Fibroblast of skin of right quadriceps (primary cell): ENCODE results near the gene AFAP1L1.
A peak's percentile ranks its signal among the peaks of the same experiment; 100 is the strongest.

Experiments used
- DNase-seq: peaks from one replicate; pipeline ENCODE4 v3.0.0-alpha.2; 2013

Gene AFAP1L1

GRCh38 chr5:149271716-149272563, at the start of gene AFAP1L1:
Gene AFAP1L1, plus strand, starts transcription at chr5:149271859. Its CDS starts 110 bp downstream, at chr5:149271969.
- no peak for DNase-seq

- no peak for DNase-seq
Measured at GRCh38 chr5:149223081-149223848, 48.4 kb upstream of the AFAP1L1 start.

- DNase-seq: no peak
Measured at GRCh38 chr5:149224282-149224681, 47.4 kb upstream of the AFAP1L1 start.

GRCh38 chr5:149227168-149227826, 44.4 kb upstream of the AFAP1L1 start:
- DNase-seq: peak; percentile 76

GRCh38 chr5:149228618-149229297, 42.9 kb upstream of the AFAP1L1 start:
- peak; percentile 87 for DNase-seq

GRCh38 chr5:149229298-149229937, 42.2 kb upstream of the AFAP1L1 start:
- no peak for DNase-seq

- DNase-seq: no peak
Measured at GRCh38 chr5:149235841-149236240, 35.8 kb upstream of the AFAP1L1 start.

- no peak for DNase-seq
Measured at GRCh38 chr5:149237662-149238061, 34.0 kb upstream of the AFAP1L1 start.

- no peak for DNase-seq
Measured at GRCh38 chr5:149238540-149238939, 33.1 kb upstream of the AFAP1L1 start.

- no peak for DNase-seq
Measured at GRCh38 chr5:149239917-149240316, 31.7 kb upstream of the AFAP1L1 start.

GRCh38 chr5:149240354-149240998, 31.2 kb upstream of the AFAP1L1 start:
- DNase-seq: no peak

GRCh38 chr5:149242339-149242738, 29.3 kb upstream of the AFAP1L1 start:
- no peak for DNase-seq

GRCh38 chr5:149246906-149247305, 24.8 kb upstream of the AFAP1L1 start:
- no peak for DNase-seq

- no peak for DNase-seq
Measured at GRCh38 chr5:149247726-149248125, 23.9 kb upstream of the AFAP1L1 start.

- no peak for DNase-seq
Measured at GRCh38 chr5:149251546-149251945, 20.1 kb upstream of the AFAP1L1 start.

GRCh38 chr5:149254506-149254905, 17.2 kb upstream of the AFAP1L1 start:
- peak; percentile 47 for DNase-seq

- peak; percentile 38 for DNase-seq
Measured at GRCh38 chr5:149256451-149256850, 15.2 kb upstream of the AFAP1L1 start.

GRCh38 chr5:149257131-149257530, 14.5 kb upstream of the AFAP1L1 start:
- DNase-seq: no peak

GRCh38 chr5:149257889-149258705, 13.6 kb upstream of the AFAP1L1 start:
- peak; percentile 73 for DNase-seq

GRCh38 chr5:149260761-149261160, 10.9 kb upstream of the AFAP1L1 start:
- no peak for DNase-seq

- no peak for DNase-seq
Measured at GRCh38 chr5:149261246-149261645, 10.4 kb upstream of the AFAP1L1 start.
